K562 (cell line): ENCODE data around the gene AK4. TPM values are rescaled to one million over a fixed set of nuclear protein-coding genes. Genes with fewer than 3 reads are reported as not detected.

ENCODE experiments used
- ELF1 ChIP-seq: fragments of 200-800 bp; sonication (Bioruptor generic); IDR thresholded peaks from 2 replicates; pipeline ENCODE4 v1.6.1; 2016; ENCODE audit warnings: missing genetic modification characterization, missing compliant biosample characterization
- HDAC1 ChIP-seq, 2 experiments: fragments of 450-650 bp; IDR thresholded peaks; 2 replicates each; pipeline ENCODE4 v1.6.1; 2016 to 2017; ENCODE audit warnings: inconsistent platforms in 1 of 2, mild to moderate bottlenecking in 1 of 2, moderate library complexity in 1 of 2
- KLF16 ChIP-seq: IDR thresholded peaks from 2 replicates; pipeline ENCODE4 v1.6.1; 2016; ENCODE audit warnings: antibody characterized with exemption
- MAFF ChIP-seq: IDR thresholded peaks from 2 replicates; pipeline ENCODE4 v1.6.1; 2012; ENCODE audit warnings: low read length, improper control_type of control experiment
- MEIS2 ChIP-seq: fragments of 450-650 bp; IDR thresholded peaks from 2 replicates; pipeline ENCODE4 v1.6.1; 2014; ENCODE audit warnings: mild to moderate bottlenecking; ENCODE audit not compliant: partially characterized antibody
- MNT ChIP-seq, 2 experiments: fragments of 450-650 bp; conservative IDR thresholded peaks; 2 replicates each; pipeline ENCODE4 v1.6.1; 2017; ENCODE audit warnings: mild to moderate bottlenecking in 2 of 2, moderate library complexity in 2 of 2
- NRF1 ChIP-seq, 2 experiments: fragments of 450-650 bp; IDR thresholded peaks in 1 of 2; conservative IDR thresholded peaks in 1 of 2; 2 replicates each; pipeline ENCODE4 v1.6.1; 2014; ENCODE audit warnings: mild to moderate bottlenecking in 2 of 2
- TGIF2 ChIP-seq: sonication (generic); formaldehyde crosslinking; IDR thresholded peaks from 2 replicates; pipeline ENCODE4 v1.8.1; 2022; ENCODE audit warnings: mild to moderate bottlenecking, missing genetic modification reagents, moderate library complexity
- ZBTB49 ChIP-seq: sonication (generic); formaldehyde crosslinking; IDR thresholded peaks from 2 replicates; pipeline ENCODE4 v1.8.0; 2022; ENCODE audit warnings: missing genetic modification reagents, mild to moderate bottlenecking, borderline replicate concordance
- ZNF609 ChIP-seq: sonication (generic); formaldehyde crosslinking; IDR thresholded peaks from 2 replicates; pipeline ENCODE4 v1.8.1; 2023; ENCODE audit warnings: missing genetic modification reagents, mild to moderate bottlenecking, borderline replicate concordance
- polyA plus RNA-seq, 8 experiments: library from polyadenylated mRNA; depleted of rRNA in 4 of 8; stranded (reverse) in 5 of 8; unstranded in 3 of 8; fragments of >200 nt; fragmentation: Nextera tagmentation in 2 of 8; fragmentation: Illumina TruSeq in 1 of 8; extraction: Ambion mirVana in 2 of 8; extraction: Trizol in 1 of 8; gene quantifications; 2 replicates each; pipeline versions ENCODE4 v1.2.1 to v1.2.3, GENCODE V29; 2011 to 2014; ENCODE audit warnings: inconsistent platforms in 1 of 8, missing spikeins in 1 of 8
- total RNA-seq, 7 experiments: library from RNA; depleted of rRNA in 6 of 7; stranded (reverse); fragments of >200 nt in 6 of 7; fragmentation: Illumina TruSeq in 2 of 7; extraction: Trizol in 2 of 7; gene quantifications; 2 replicates each; pipeline versions ENCODE4 v1.2.1 to v1.2.3, GENCODE V29; 2011 to 2021; ENCODE audit warnings: low replicate concordance in 1 of 7
- TF ChIP-seq, protein P1 (sequence below): fragments of 250-450 bp; sonication (Bioruptor Pico); IDR thresholded peaks from 2 replicates; pipeline ENCODE4 v1.8.0; 2022; ENCODE audit warnings: moderate library complexity, mild to moderate bottlenecking, inconsistent platforms
- TF ChIP-seq, protein P2 (sequence below): fragments of 450-650 bp; IDR thresholded peaks from 2 replicates; pipeline ENCODE4 v1.6.1; 2017; ENCODE audit warnings: antibody characterized with exemption
- TF ChIP-seq, protein P3 (sequence below): fragments of 250-450 bp; sonication (Bioruptor Pico); IDR thresholded peaks from 2 replicates; pipeline ENCODE4 v1.8.0; 2021; ENCODE audit warnings: moderate library complexity, mild to moderate bottlenecking, inconsistent platforms

The AK4 gene
- total and polyA plus RNA-seq, 9 of the 15 experiments (the other 6 are each of a cell fraction or from before 2014, with no cell fraction given) = 10.4 to 96.6 (median 21.5) TPM

GRCh38 chr1:65267683-65268082 is 119.7 kb downstream of the AK4 start (continued):
- no peak for TF ChIP-seq ZNF609 (CRISPR knock-in tag)
- TF ChIP-seq MEIS2 = peak; percentile 89
- no peak; a peak in 1 of 4 replicates for TF ChIP-seq MNT (conservative IDR thresholded peaks at IDR 0.05)
- TF ChIP-seq, protein P1, sequence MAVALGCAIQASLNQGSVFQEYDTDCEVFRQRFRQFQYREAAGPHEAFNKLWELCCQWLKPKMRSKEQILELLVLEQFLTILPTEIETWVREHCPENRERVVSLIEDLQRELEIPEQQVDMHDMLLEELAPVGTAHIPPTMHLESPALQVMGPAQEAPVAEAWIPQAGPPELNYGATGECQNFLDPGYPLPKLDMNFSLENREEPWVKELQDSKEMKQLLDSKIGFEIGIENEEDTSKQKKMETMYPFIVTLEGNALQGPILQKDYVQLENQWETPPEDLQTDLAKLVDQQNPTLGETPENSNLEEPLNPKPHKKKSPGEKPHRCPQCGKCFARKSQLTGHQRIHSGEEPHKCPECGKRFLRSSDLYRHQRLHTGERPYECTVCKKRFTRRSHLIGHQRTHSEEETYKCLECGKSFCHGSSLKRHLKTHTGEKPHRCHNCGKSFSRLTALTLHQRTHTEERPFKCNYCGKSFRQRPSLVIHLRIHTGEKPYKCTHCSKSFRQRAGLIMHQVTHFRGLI = no peak
- TF ChIP-seq ELF1 (tag) = no peak
- no peak for TF ChIP-seq ZBTB49
- TF ChIP-seq KLF16 = no peak
- no peak for TF ChIP-seq NRF1 (conservative IDR thresholded peaks at IDR 0.05 in 1 of 2, IDR thresholded peaks at IDR 0.05 in 1 of 2)
- peak in 1 of 2 experiments; percentile 21; a peak in 1 of 4 replicates for TF ChIP-seq HDAC1 (IDR thresholded peaks at IDR 0.05)
- TF ChIP-seq, protein P2, sequence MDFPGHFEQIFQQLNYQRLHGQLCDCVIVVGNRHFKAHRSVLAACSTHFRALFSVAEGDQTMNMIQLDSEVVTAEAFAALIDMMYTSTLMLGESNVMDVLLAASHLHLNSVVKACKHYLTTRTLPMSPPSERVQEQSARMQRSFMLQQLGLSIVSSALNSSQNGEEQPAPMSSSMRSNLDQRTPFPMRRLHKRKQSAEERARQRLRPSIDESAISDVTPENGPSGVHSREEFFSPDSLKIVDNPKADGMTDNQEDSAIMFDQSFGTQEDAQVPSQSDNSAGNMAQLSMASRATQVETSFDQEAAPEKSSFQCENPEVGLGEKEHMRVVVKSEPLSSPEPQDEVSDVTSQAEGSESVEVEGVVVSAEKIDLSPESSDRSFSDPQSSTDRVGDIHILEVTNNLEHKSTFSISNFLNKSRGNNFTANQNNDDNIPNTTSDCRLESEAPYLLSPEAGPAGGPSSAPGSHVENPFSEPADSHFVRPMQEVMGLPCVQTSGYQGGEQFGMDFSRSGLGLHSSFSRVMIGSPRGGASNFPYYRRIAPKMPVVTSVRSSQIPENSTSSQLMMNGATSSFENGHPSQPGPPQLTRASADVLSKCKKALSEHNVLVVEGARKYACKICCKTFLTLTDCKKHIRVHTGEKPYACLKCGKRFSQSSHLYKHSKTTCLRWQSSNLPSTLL = no peak
- TF ChIP-seq MAFF = no peak
- no peak for TF ChIP-seq TGIF2 (CRISPR knock-in tag)
- TF ChIP-seq, protein P3, sequence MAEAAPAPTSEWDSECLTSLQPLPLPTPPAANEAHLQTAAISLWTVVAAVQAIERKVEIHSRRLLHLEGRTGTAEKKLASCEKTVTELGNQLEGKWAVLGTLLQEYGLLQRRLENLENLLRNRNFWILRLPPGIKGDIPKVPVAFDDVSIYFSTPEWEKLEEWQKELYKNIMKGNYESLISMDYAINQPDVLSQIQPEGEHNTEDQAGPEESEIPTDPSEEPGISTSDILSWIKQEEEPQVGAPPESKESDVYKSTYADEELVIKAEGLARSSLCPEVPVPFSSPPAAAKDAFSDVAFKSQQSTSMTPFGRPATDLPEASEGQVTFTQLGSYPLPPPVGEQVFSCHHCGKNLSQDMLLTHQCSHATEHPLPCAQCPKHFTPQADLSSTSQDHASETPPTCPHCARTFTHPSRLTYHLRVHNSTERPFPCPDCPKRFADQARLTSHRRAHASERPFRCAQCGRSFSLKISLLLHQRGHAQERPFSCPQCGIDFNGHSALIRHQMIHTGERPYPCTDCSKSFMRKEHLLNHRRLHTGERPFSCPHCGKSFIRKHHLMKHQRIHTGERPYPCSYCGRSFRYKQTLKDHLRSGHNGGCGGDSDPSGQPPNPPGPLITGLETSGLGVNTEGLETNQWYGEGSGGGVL (CRISPR knock-in tag) = no peak
